B cell (primary cell): ENCODE measurements around the gene DEXI. TPM values are rescaled to one million over a fixed set of nuclear protein-coding genes. Genes with fewer than 3 reads are reported as not detected.

Experiments used
- ATAC-seq: fragments of 200-7000 bp; cut with Tn5 transposase; one replicate; pipeline ENCODE4 v1.10.0; 2021; ENCODE audit warnings: low read depth, mild to moderate bottlenecking, moderate number of reproducible peaks, moderate library complexity
- CTCF ChIA-PET: fragments of 350-600 bp; sonication (Branson Sonifier 250); formaldehyde crosslinking; loops from one replicate; lab custom pipeline; 2021; ENCODE audit warnings: antibody characterized with exemption, inconsistent platforms; lab: Charles Lee
- POLR2A ChIA-PET: fragments of 350-600 bp; sonication (Branson Sonifier 250); formaldehyde crosslinking; loops from one replicate; lab custom pipeline; 2021; ENCODE audit warnings: antibody characterized with exemption; lab: Charles Lee
- DNase-seq: peaks from one replicate; pipeline ENCODE4 v3.0.0; 2013
- H2AFZ ChIP-seq: 2 replicates; pipeline ENCODE4 v1.6.1; 2012; ENCODE audit warnings: mild to moderate bottlenecking, low read depth, low read length; ENCODE audit not compliant: insufficient read depth, poor library complexity, severe bottlenecking
- H3K27ac ChIP-seq, 2 donors: 1 replicate in 1 of 2; 2 replicates in 1 of 2; pipeline ENCODE4 v1.5.1; 2012 to 2013; ENCODE audit warnings: low read length in 2 of 2, mild to moderate bottlenecking in 2 of 2, moderate library complexity in 1 of 2
- H3K27me3 ChIP-seq, 4 experiments: fragments of 200-600 bp in 1 of 4; sonication (generic) in 1 of 4; replicated peaks in 1 of 4; 1 replicate in 2 of 4; 2 replicates in 2 of 4; pipeline versions ENCODE4 v1.6.1 to v1.7.0; 2013 to 2016; ENCODE audit warnings: low read length in 3 of 4, mild to moderate bottlenecking in 2 of 4, mixed read lengths in 1 of 4, moderate library complexity in 1 of 4; ENCODE audit not compliant: insufficient read depth in 4 of 4, control insufficient read depth in 3 of 4; ENCODE audit errors: control extremely low read depth in 1 of 4
- H3K36me3 ChIP-seq, 2 experiments: replicated peaks in 1 of 2; 1 replicate in 1 of 2; 2 replicates in 1 of 2; pipeline versions ENCODE4 v1.6.1 to v1.7.1; 2013; ENCODE audit warnings: low read length in 1 of 2; ENCODE audit not compliant: insufficient read depth in 2 of 2, control insufficient read depth in 1 of 2; ENCODE audit errors: control extremely low read depth in 1 of 2, extremely low read depth in 1 of 2
- H3K4me1 ChIP-seq, 2 donors: fragments of 200-600 bp in 1 of 2; sonication (generic) in 1 of 2; 1 replicate in 1 of 2; 2 replicates in 1 of 2; pipeline versions ENCODE4 v1.5.1 to v1.6.1; 2013 to 2017; ENCODE audit warnings: low read length in 2 of 2; ENCODE audit not compliant: control insufficient read depth in 2 of 2, insufficient read depth in 2 of 2
- H3K4me2 ChIP-seq: replicated peaks from 2 replicates; pipeline ENCODE3; 2012; ENCODE audit warnings: mild to moderate bottlenecking, low read depth, low read length; ENCODE audit not compliant: poor library complexity, severe bottlenecking
- H3K4me3 ChIP-seq, 5 experiments: fragments of 200-600 bp in 1 of 5; sonication (generic) in 1 of 5; 1 replicate in 3 of 5; 2 replicates in 2 of 5; pipeline versions ENCODE4 v1.5.1 to v1.7.0; 2011 to 2016; ENCODE audit warnings: low read length in 4 of 5, mild to moderate bottlenecking in 4 of 5, low read depth in 2 of 5, control low read depth in 1 of 5, moderate library complexity in 1 of 5; ENCODE audit not compliant: insufficient read depth in 1 of 5; ENCODE audit errors: control extremely low read depth in 1 of 5, extremely low read depth in 1 of 5
- H3K79me2 ChIP-seq: fragments of 200-600 bp; sonication (generic); one replicate; pipeline ENCODE4 v1.6.0; 2016; ENCODE audit warnings: low read length; ENCODE audit not compliant: control insufficient read depth, insufficient read depth
- H3K9ac ChIP-seq: fragments of 200-600 bp; sonication (generic); 2 replicates; pipeline ENCODE4 v1.6.1; 2017; ENCODE audit warnings: mild to moderate bottlenecking, low read length, moderate library complexity
- H3K9me3 ChIP-seq, 3 donors: one replicate each; pipeline versions ENCODE4 v1.6.1 to v1.7.1; 2013; ENCODE audit warnings: low read length in 2 of 3; ENCODE audit not compliant: control insufficient read depth in 2 of 3, insufficient read depth in 1 of 3; ENCODE audit errors: control extremely low read depth in 1 of 3
- H4K20me1 ChIP-seq: 2 replicates; pipeline ENCODE4 v1.6.0; 2012; ENCODE audit warnings: mild to moderate bottlenecking, low read length; ENCODE audit not compliant: insufficient read depth, control insufficient read depth, poor library complexity, severe bottlenecking
- H3K27ac Mint-ChIP-seq: one replicate; pipeline ENCODE4 v1.8.0; 2021; ENCODE audit warnings: mixed read lengths
- H3K27me3 Mint-ChIP-seq: one replicate; pipeline ENCODE4 v1.8.0; 2021; ENCODE audit warnings: mixed read lengths
- H3K4me1 Mint-ChIP-seq: one replicate; pipeline ENCODE4 v1.8.0; 2021; ENCODE audit warnings: mixed read lengths
- H3K4me3 Mint-ChIP-seq: one replicate; pipeline ENCODE4 v1.8.0; 2021; ENCODE audit warnings: mixed read lengths
- H3K9me3 Mint-ChIP-seq: one replicate; pipeline ENCODE4 v1.8.0; 2022; ENCODE audit warnings: mixed read lengths; ENCODE audit not compliant: insufficient read depth
- CTCF ChIP-seq: fragments of 200-600 bp; IDR thresholded peaks from one replicate; pipeline ENCODE4 v1.8.0; 2022; ENCODE audit warnings: antibody characterized with exemption, mild to moderate bottlenecking
- EZH2 ChIP-seq: IDR thresholded peaks from 2 replicates; pipeline ENCODE4 v1.6.1; 2012; ENCODE audit warnings: borderline replicate concordance, low read depth, mild to moderate bottlenecking, moderate library complexity, low read length; ENCODE audit not compliant: insufficient read depth, poor library complexity, severe bottlenecking
- WGBS: methylation state at CpG from one replicate; pipeline ENCODE4 v1.1.5; 2013; ENCODE audit warnings: missing lambda C conversion rate; ENCODE audit not compliant: insufficient coverage; 5-methylcytosine and 5-hydroxymethylcytosine counted together
- intact Hi-C: fragments of 100-400 bp; cut with micrococcal nuclease; formaldehyde crosslinking; loops from one replicate; pipeline ENCODE4 v1.10.0; 2022
- polyA plus RNA-seq: library from polyadenylated mRNA; depleted of rRNA; stranded (reverse); fragments of >200 nt; gene quantifications from 2 replicates; pipeline ENCODE4 v1.2.3, GENCODE V29; 2012
- total RNA-seq, 2 donors: library from RNA; stranded (reverse); fragments of 120-200 nt in 1 of 2; gene quantifications; 1 replicate in 1 of 2; 2 replicates in 1 of 2; pipeline versions ENCODE4 v1.2.3 to v1.2.4, GENCODE V29; 2013 to 2022

The DEXI gene
- total and polyA plus RNA-seq, 2 donors (not counting 1 experiment from before 2014, with no cell fraction given) = 9.1 to 17.7 TPM

GRCh38 chr16:10978871-10979446, 36.7 kb upstream of the DEXI start:
- ATAC-seq (no peak), DNase-seq (no peak)
- Mint-ChIP-seq H3K4me1 (peaks cover 32% of the 10 kb centered on the region), H3K27ac (no peak overlapping the region), H3K9me3 (no peaks in the 10 kb centered on the region), H3K4me3 (no peak overlapping the region), H3K27me3 (no peaks in the 10 kb centered on the region)
- Histone ChIP-seq H3K27me3 (no peaks in the 10 kb centered on the region), H3K4me1 (peaks cover 4 to 22% of the 10 kb centered on the region in 2 donors), H3K4me2 (no peak overlapping the region), H2AFZ (no peak overlapping the region), H3K36me3 (peaks cover 5 to 52% of the 10 kb centered on the region in 2 experiments), H3K9me3 (no peaks in the 10 kb centered on the region), H3K9ac (no peak overlapping the region), H4K20me1 (no peaks in the 10 kb centered on the region), H3K79me2 (peaks cover 5% of the 10 kb centered on the region), H3K27ac (no peak overlapping the region), H3K4me3 (no peak overlapping the region)
- TF ChIP-seq EZH2 (no peak), CTCF (no peak)
- intact Hi-C loops = no loop called here
- 97% methylated on average over 10 of the region's 14 CpGs for WGBS
- POLR2A ChIA-PET = no interaction called here
- CTCF ChIA-PET = interaction anchor here (2.2 kb wide), 1 partner anchor 15 kb away, joined by 29 read pairs; no protein-coding TSS in a partner anchor

GRCh38 chr16:10978124-10978523, 35.9 kb upstream of the DEXI start:
- no peak for TF ChIP-seq EZH2
- TF ChIP-seq CTCF = no peak
- CTCF ChIA-PET = no interaction called here

More at GRCh38 chr16:10978124-10978523, 35.9 kb upstream of the DEXI start:
- ATAC-seq (no peak), DNase-seq (no peak)
- no peak overlapping the region for H3K27ac Mint-ChIP-seq
- H3K4me3 ChIP-seq = no peak overlapping the region
- no peaks in the 10 kb centered on the region for H4K20me1 ChIP-seq
- no peaks in the 10 kb centered on the region for H3K9me3 ChIP-seq
- H3K9me3 Mint-ChIP-seq = no peaks in the 10 kb centered on the region
- H3K4me2 ChIP-seq = no peak overlapping the region
- POLR2A ChIA-PET = no interaction called here
- H3K27ac ChIP-seq = no peak overlapping the region
- peaks cover 25% of the 10 kb centered on the region for H3K4me1 Mint-ChIP-seq
- no peaks in the 10 kb centered on the region for H3K27me3 Mint-ChIP-seq
- H2AFZ ChIP-seq = no peak overlapping the region
- no peak overlapping the region for H3K4me3 Mint-ChIP-seq
- peaks cover 5% of the 10 kb centered on the region for H3K79me2 ChIP-seq
- WGBS = 96% methylated on average over 6 of the region's 6 CpGs
- H3K36me3 ChIP-seq = peaks cover 5 to 54% of the 10 kb centered on the region in 2 experiments
- no peak overlapping the region for H3K9ac ChIP-seq
- no peaks in the 10 kb centered on the region for H3K27me3 ChIP-seq
- intact Hi-C loops = no loop called here
- H3K4me1 ChIP-seq = peaks cover 4 to 16% of the 10 kb centered on the region in 2 donors
